GM19035 (cell line): ENCODE data around the gene SRGAP1.
"Not testable (repeated sequence)": the region's sequence is repeated elsewhere in the genome, so short reads cannot be mapped to it uniquely, and the experiment has no call there.

ENCODE experiments used
- ATAC-seq: cut with Tn5 transposase; IDR thresholded peaks from one replicate; pipeline ENCODE4 v1.9.1; 2021; ENCODE audit not compliant: unreplicated experiment

Gene SRGAP1

GRCh38 chr12:63997198-63997597 is 152.7 kb downstream of the SRGAP1 start:
- ATAC-seq = no peak

GRCh38 chr12:63998584-63998983 is 154.1 kb downstream of the SRGAP1 start:
- no peak for ATAC-seq

GRCh38 chr12:63999853-64000252 is 155.4 kb downstream of the SRGAP1 start:
- no peak for ATAC-seq

GRCh38 chr12:64001439-64001838 is 156.9 kb downstream of the SRGAP1 start:
- no peak for ATAC-seq

- ATAC-seq = no peak
Observed at GRCh38 chr12:64004641-64005040, 160.1 kb downstream of the SRGAP1 start.

GRCh38 chr12:64006211-64006825 is 161.8 kb downstream of the SRGAP1 start:
- ATAC-seq = no peak

GRCh38 chr12:64007853-64008252 is 163.4 kb downstream of the SRGAP1 start:
- no peak for ATAC-seq

GRCh38 chr12:64008596-64008995 is 164.1 kb downstream of the SRGAP1 start:
- no peak for ATAC-seq

GRCh38 chr12:64009321-64010068 is 165.0 kb downstream of the SRGAP1 start:
- peak; percentile 35 for ATAC-seq

GRCh38 chr12:64010069-64010686 is 165.7 kb downstream of the SRGAP1 start:
- ATAC-seq = peak; percentile 64

GRCh38 chr12:64016521-64016920 is 172.0 kb downstream of the SRGAP1 start:
- no peak for ATAC-seq

GRCh38 chr12:64018116-64018515 is 173.6 kb downstream of the SRGAP1 start:
- ATAC-seq = not testable (repeated sequence)

GRCh38 chr12:64018524-64018923 is 174.0 kb downstream of the SRGAP1 start:
- no peak for ATAC-seq

- no peak for ATAC-seq
Observed at GRCh38 chr12:64019101-64019500, 174.6 kb downstream of the SRGAP1 start.

- no peak for ATAC-seq
Observed at GRCh38 chr12:64019654-64020053, 175.2 kb downstream of the SRGAP1 start.

GRCh38 chr12:64025174-64025958 is 180.9 kb downstream of the SRGAP1 start:
- ATAC-seq = peak; percentile 65

- no peak for ATAC-seq
Observed at GRCh38 chr12:64027311-64027710, 182.8 kb downstream of the SRGAP1 start.

GRCh38 chr12:64028541-64028940 is 184.0 kb downstream of the SRGAP1 start:
- ATAC-seq = no peak

- ATAC-seq = no peak
Observed at GRCh38 chr12:64029013-64029857, 184.7 kb downstream of the SRGAP1 start.

- ATAC-seq = no peak
Observed at GRCh38 chr12:64030155-64030554, 185.7 kb downstream of the SRGAP1 start.
